OCI-LY3 (cell line): ENCODE measurements around the gene WFDC12.
"Not testable (repeated sequence)": the region's sequence is repeated elsewhere in the genome, so short reads cannot be mapped to it uniquely, and the experiment has no call there.

Experiments
- H2AFZ ChIP-seq: fragments of 200-600, 300-600 bp; shearing (Covaris generic); 2 replicates; pipeline ENCODE4 v1.6.0; 2014; ENCODE audit warnings: antibody characterized with exemption, low read depth, low read length
- H3K27ac ChIP-seq: fragments of 200-600, 300-600 bp; sonication (generic); 2 replicates; pipeline ENCODE4 v1.5.1; 2014; ENCODE audit warnings: mild to moderate bottlenecking, low read length, moderate library complexity, mixed read lengths
- H3K27me3 ChIP-seq: fragments of 200-600, 300-600 bp; sonication (generic); 2 replicates; pipeline ENCODE4 v1.6.1; 2014; ENCODE audit warnings: low read depth, low read length, mixed read lengths
- H3K36me3 ChIP-seq: fragments of 200-600, 300-600 bp; sonication (generic); replicated peaks from 2 replicates; pipeline ENCODE3; 2014; ENCODE audit warnings: low read depth, low read length, mixed read lengths
- H3K4me1 ChIP-seq: fragments of 300-600, 200-600 bp; sonication (generic); 2 replicates; pipeline ENCODE4 v1.6.1; 2014; ENCODE audit warnings: low read length, mixed read lengths
- H3K4me2 ChIP-seq: fragments of 200-600, 300-600 bp; sonication (generic); 2 replicates; pipeline ENCODE4 v1.6.1; 2014; ENCODE audit warnings: low read length, mixed read lengths
- H3K4me3 ChIP-seq: fragments of 300-600, 200-600 bp; sonication (generic); 2 replicates; pipeline ENCODE4 v1.5.1; 2014; ENCODE audit warnings: antibody characterized with exemption, mild to moderate bottlenecking, low read length, moderate library complexity
- H3K79me2 ChIP-seq: fragments of 300-600, 200-600 bp; shearing (Covaris generic); 2 replicates; pipeline ENCODE4 v1.6.1; 2014; ENCODE audit warnings: mild to moderate bottlenecking, low read length, mixed read lengths
- H3K9ac ChIP-seq: fragments of 300-600, 200-600 bp; shearing (Covaris generic); 2 replicates; pipeline ENCODE4 v1.6.0; 2014; ENCODE audit warnings: mild to moderate bottlenecking, low read length, moderate library complexity
- H3K9me3 ChIP-seq: fragments of 200-600, 300-600 bp; shearing (Covaris generic); 2 replicates; pipeline ENCODE4 v1.6.1; 2014; ENCODE audit warnings: low read length, mixed read lengths; ENCODE audit not compliant: insufficient read depth
- H4K20me1 ChIP-seq: fragments of 200-600, 300-600 bp; sonication (generic); 2 replicates; pipeline ENCODE4 v1.6.1; 2016; ENCODE audit warnings: low read length, mixed read lengths; ENCODE audit not compliant: insufficient read depth
- EZH2phosphoT487 ChIP-seq: fragments of 200-600 bp; shearing (Covaris generic); IDR thresholded peaks from 2 replicates; pipeline ENCODE4 v1.6.1; 2018; ENCODE audit warnings: antibody characterized with exemption, mixed run types, low read depth
- TF ChIP-seq, protein P1 (sequence below): fragments of 200-600, 300-600 bp; sonication (generic); IDR thresholded peaks from 2 replicates; pipeline ENCODE4 v1.5.1; 2014; ENCODE audit warnings: antibody characterized with exemption, low read length, low read depth

The WFDC12 gene

DNA sequence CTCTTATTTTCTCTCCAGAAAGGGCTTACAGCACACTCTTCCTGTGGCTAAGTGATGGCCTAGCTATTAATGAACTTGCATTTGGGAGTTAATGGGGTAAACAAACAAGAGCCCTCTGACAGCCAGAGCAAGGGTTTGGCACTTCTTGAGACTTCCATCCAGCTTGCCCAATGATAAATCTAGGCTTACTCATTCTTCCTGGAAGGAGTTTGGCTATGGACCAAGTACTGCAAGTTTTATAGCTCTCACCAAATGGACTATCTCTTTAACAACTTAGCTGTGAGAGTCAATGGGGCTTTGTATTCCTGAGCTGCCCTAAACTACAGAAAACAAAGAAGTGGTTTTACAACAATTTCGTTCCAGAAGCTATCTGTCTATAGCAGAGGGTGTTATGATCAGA, 33.7 kb upstream of the WFDC12 start:
- H3K36me3 ChIP-seq, result peaks cover 22% of the 10 kb centered on the region
- H3K79me2 ChIP-seq, result no peaks in the 10 kb centered on the region
- H3K4me3 ChIP-seq, result no peak overlapping the region
- H3K9ac ChIP-seq, result no peak overlapping the region
- H4K20me1 ChIP-seq, result no peaks in the 10 kb centered on the region
- H3K27ac ChIP-seq, result no peak overlapping the region
- peaks cover 41% of the 10 kb centered on the region for H3K9me3 ChIP-seq
- no peak for TF ChIP-seq EZH2phosphoT487
- TF ChIP-seq, protein P1, sequence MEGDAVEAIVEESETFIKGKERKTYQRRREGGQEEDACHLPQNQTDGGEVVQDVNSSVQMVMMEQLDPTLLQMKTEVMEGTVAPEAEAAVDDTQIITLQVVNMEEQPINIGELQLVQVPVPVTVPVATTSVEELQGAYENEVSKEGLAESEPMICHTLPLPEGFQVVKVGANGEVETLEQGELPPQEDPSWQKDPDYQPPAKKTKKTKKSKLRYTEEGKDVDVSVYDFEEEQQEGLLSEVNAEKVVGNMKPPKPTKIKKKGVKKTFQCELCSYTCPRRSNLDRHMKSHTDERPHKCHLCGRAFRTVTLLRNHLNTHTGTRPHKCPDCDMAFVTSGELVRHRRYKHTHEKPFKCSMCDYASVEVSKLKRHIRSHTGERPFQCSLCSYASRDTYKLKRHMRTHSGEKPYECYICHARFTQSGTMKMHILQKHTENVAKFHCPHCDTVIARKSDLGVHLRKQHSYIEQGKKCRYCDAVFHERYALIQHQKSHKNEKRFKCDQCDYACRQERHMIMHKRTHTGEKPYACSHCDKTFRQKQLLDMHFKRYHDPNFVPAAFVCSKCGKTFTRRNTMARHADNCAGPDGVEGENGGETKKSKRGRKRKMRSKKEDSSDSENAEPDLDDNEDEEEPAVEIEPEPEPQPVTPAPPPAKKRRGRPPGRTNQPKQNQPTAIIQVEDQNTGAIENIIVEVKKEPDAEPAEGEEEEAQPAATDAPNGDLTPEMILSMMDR, result no peak
- H3K4me1 ChIP-seq, result peaks cover 29% of the 10 kb centered on the region
- no peaks in the 10 kb centered on the region for H3K27me3 ChIP-seq
- no peak overlapping the region for H3K4me2 ChIP-seq
- H2AFZ ChIP-seq, result no peak overlapping the region

- Histone ChIP-seq H4K20me1 (no peaks in the 10 kb centered on the region), H3K4me3 (no peak overlapping the region), H3K4me1 (peaks cover 35% of the 10 kb centered on the region), H3K9ac (no peak overlapping the region), H3K27me3 (no peaks in the 10 kb centered on the region), H3K9me3 (peaks cover 41% of the 10 kb centered on the region), H3K27ac (no peak overlapping the region), H3K4me2 (no peak overlapping the region), H3K36me3 (peaks cover 22% of the 10 kb centered on the region), H3K79me2 (no peaks in the 10 kb centered on the region), H2AFZ (no peak overlapping the region)
- TF ChIP-seq EZH2phosphoT487, result no peak
- TF ChIP-seq, protein P1, result no peak
Measured at GRCh38 chr20:45156713-45157112, 32.4 kb upstream of the WFDC12 start.

DNA sequence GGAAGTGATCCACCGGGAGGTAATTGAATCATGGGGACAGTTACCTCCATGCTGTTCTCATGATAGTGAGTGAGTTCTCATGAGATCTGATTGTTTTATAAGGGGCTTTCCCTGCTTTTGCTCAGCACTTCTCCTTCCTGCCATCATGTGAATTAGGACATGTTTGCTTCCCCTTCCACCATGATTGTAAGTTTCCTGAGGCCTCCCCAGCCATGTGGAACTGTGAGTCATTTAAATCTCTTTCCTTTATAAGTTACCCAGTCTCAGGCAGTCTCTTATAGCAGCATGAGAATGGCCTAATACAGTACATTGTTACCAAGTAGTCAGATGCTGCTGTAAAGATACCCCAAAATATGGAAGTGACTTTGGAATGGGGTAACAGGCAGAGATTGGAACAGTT, 30.5 kb upstream of the WFDC12 start:
- H4K20me1 ChIP-seq, H2AFZ ChIP-seq, H3K27me3 ChIP-seq, H3K9ac ChIP-seq, H3K79me2 ChIP-seq: not testable (repeated sequence)
- peak overlapping the region; percentile 82 for H3K27ac ChIP-seq
- peaks cover 37% of the 10 kb centered on the region for H3K9me3 ChIP-seq
- peak overlapping the region; percentile 29; the same call in 1 of the 2 replicates for H3K4me3 ChIP-seq
- H3K4me1 ChIP-seq, result peaks cover 46% of the 10 kb centered on the region
- peaks cover 22% of the 10 kb centered on the region for H3K36me3 ChIP-seq
- H3K4me2 ChIP-seq, result peak overlapping the region; percentile 57

DNA sequence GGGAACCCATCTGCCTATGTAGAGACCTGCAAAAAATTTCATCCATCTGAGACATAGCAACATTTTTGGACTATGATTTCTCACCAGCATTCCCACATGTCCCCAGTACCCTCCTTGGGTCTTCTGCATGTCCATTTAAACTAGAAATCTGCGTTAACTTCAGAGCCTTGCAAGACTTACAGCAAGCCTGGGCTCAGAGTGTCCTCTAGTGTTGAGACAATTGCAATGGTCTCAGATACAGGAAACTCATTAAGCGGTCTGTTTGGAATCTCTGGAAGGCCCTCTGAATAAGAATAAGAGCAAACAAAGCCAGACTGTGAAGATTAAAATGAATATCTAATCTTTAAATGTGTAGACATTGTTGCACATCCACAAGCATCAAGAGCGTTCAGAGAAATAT, 29.9 kb upstream of the WFDC12 start:
- peak overlapping the region; percentile 26; the same call in 1 of the 2 replicates for H3K9ac ChIP-seq
- no peaks in the 10 kb centered on the region for H4K20me1 ChIP-seq
- no peaks in the 10 kb centered on the region for H3K27me3 ChIP-seq
- no peak for TF ChIP-seq EZH2phosphoT487
- TF ChIP-seq, protein P1, result peak; percentile 24
- no peak overlapping the region for H2AFZ ChIP-seq
- H3K4me2 ChIP-seq, result peak overlapping the region; percentile 57
- H3K9me3 ChIP-seq, result peaks cover 31% of the 10 kb centered on the region
- H3K36me3 ChIP-seq, result peaks cover 22% of the 10 kb centered on the region
- H3K27ac ChIP-seq, result peak overlapping the region; percentile 82
- no peaks in the 10 kb centered on the region for H3K79me2 ChIP-seq
- peaks cover 46% of the 10 kb centered on the region for H3K4me1 ChIP-seq
- H3K4me3 ChIP-seq, result peak overlapping the region; percentile 29
